Heart left ventricle (tissue), 13 donors: ENCODE data around the gene KIF1A.

Source experiments
- CTCF ChIP-seq, 12 donors: fragments of 200-600 bp; sonication (generic) in 4 of 12; IDR thresholded peaks; one replicate each; pipeline versions ENCODE4 v1.5.0 to v1.8.0; 2018 to 2022; ENCODE audit warnings: antibody characterized with exemption in 12 of 12, mild to moderate bottlenecking in 5 of 12
- POLR2A ChIP-seq, 2 donors: fragments of 450-650 bp; IDR thresholded peaks; one replicate each; pipeline ENCODE4 v1.6.1; 2017; ENCODE audit warnings: antibody characterized with exemption in 2 of 2, mild to moderate bottlenecking in 2 of 2, moderate library complexity in 2 of 2
- donor health status: ischemic (EF 13 %, LVEDD 7.1; RV severe dilation, severe dysfunction).
- donor health status: DM: no; HTN: yes; CAD: no.
- donor health status: DM: no; HTN: no; CAD: no.
- donor health status: ischemic (EF 25% LVEDD 6.9; RV normal size, moderate dysfunction).
- donor health status: ischemic (EF 25% LVEDD 5.7; RV mildly dilated, moderate dysfunction).
- donor health status: ischemic (EF 35%, LVEDD 5.7; RV mildly dilated, moderate dysfunction).
- donor health status: nonischemic (EF 11% LVEDD 7.7; RV severe dilation, severe dysfunction).
- donor health status: DM: yes; HTN: yes; CAD: no.
- donor health status: PGD.
- donor health status: ischemic (EF 29% LVEDD 5.4; RV normal size, mild dysfunction).
- donor health status: nonischemic (EF 23%, LVEDD 6.1; RV moderate dilation, normal function).

GRCh38 chr2:240670950-240671349, 149.1 kb downstream of the KIF1A start:
- TF ChIP-seq CTCF (IDR thresholded peaks at IDR 0.05) (no peak), POLR2A (IDR thresholded peaks at IDR 0.05) (no peak)
